HUDEP-2 (cell line): ENCODE measurements around the gene RASGRP1.

Experiments
- DNase-seq, 76 experiments: peaks; one replicate each; lab custom pipeline; 2025; ENCODE audit not compliant: unreplicated experiment in 76 of 76; lab: John Stamatoyannopoulos, UW

The RASGRP1 gene

GRCh38 chr15:38538328-38539007, 26.1 kb downstream of the RASGRP1 start:
- no peak for DNase-seq

DNA sequence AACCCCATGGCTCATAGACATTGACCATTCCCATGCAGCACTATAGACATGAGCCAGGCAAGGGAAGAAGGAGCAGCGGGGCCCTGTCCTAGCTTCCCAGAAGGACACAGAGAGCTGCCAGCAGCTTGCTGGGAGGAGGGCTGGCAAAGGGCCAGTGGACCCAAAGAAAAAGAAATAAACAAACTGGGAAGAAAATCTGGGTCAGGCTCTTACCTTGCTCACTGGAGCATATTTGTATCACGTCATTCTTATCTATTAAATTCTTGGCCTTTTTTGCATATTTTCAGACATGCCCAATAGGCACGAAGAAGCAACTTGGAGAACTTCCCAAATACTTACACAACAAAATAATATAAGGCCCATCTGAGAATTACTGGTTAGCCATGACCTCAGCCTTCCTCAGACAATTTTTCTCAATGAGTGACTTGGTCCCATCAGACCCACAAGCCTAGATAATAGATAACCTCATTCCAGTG, 28.4 kb downstream of the RASGRP1 start:
- DNase-seq = no peak

DNA sequence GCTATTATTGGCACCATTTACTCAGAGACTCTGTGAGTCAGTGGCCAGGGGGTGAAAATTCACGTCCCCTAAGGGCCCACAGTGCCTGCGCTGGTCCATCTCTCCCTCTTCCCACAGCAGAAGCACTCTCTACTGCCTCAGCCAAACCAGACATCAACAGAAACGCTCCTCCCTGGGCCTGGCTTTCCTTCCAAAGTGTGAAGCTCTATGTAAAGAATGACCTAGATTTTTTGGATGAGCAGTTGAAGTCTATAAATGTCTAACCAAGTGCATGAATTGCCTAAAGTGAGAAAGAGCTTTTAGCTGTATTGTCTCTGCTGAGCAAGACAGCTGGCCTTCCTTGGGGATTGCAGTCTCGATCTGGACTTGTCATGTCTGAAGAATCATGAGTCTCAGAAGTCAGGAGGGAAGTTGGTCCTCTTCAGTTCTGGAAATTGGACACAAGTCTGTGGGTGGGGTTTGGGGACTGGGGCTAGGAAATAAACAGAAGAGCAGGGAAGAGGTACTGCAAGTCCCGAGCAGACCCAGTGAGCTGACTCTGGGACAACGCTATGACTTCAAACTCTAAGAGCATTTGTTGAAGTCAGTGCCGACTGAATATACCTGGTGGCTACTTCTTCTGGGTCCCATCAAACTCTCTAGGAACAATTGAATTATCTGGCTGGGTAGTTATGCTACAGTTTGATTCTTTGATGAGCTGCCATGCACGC, 29.0 kb downstream of the RASGRP1 start:
- DNase-seq = no peak

DNA sequence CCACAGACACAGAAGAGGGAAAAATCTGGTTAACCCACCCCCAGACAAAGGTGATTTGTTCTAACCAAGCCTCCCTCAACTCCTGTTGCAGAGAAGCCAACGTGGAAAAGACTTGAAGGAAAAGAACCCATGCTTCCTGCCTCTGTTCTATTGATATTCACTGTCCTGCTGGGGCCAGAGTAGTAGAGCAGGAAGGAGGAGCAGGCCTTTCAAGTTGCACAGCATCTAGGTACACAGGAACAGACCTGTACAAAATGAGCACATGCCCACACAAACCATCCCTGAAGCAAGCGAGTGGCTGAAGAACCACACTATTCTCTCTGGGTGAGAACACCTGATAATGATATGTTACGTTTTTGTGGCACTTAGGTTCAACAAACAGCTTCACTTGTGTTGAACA, 29.9 kb downstream of the RASGRP1 start:
- no peak for DNase-seq

DNA sequence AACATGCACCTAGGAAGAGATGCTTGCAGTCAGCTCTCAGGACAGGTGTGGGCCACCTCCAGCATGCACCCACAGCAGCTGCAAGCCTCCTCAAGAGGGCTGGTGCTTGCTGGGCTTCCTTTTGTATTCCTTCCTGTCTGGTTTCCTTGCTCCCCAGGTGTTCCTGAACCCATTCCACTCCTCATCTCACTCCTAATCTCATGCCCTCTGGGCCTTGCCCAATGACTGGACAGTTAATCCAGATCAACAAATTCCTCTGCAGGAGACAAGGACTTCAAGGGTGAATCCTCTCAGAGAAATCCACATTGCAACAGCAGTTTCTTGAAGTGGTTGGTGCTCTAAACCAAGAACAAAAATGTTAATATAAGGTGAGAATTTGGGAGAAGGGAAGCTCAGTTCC, 30.7 kb downstream of the RASGRP1 start:
- no peak for DNase-seq

DNA sequence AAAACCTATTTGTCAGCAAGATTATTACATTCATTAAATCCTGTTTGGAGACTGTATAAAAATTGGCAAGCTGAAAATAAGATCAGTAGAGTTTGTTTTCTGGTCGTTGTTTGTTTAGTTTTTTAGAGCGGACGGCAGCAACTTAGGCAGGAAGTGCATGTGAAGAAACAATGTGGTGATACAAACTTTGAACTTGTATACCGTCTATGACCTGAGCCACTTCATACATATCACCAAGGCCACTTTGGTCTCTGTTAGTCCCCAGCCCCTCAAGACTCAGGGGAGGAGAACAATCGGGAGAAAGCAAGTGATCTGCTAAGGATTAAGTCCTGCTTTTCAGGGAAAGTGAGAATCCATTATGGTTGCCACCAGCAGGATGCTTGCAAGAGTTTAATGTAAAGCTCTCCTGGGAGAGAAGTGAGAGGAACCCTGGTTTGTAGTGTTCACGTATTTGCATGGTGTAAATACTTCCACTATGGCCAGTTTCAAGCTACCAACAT, 31.1 kb downstream of the RASGRP1 start:
- no peak for DNase-seq

DNA sequence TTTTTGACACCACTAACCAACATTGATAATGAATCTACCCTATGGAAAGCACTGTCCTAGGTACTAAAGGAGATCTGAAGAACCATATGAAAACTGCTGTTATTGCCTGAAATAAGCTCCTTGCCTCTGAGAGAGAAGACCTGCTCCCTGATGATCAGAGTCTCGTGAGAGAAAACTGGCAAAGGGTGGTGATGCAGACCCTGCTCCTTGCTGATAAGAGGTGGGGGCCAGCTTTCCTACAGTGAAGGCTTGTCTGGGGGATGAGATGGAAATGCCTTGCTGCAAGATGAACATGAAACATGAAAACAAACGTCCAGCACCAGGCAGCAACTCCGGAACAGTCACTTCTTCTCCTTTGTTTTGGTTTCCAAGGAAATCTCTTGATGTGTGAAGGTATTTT, 31.9 kb downstream of the RASGRP1 start:
- DNase-seq = no peak

DNA sequence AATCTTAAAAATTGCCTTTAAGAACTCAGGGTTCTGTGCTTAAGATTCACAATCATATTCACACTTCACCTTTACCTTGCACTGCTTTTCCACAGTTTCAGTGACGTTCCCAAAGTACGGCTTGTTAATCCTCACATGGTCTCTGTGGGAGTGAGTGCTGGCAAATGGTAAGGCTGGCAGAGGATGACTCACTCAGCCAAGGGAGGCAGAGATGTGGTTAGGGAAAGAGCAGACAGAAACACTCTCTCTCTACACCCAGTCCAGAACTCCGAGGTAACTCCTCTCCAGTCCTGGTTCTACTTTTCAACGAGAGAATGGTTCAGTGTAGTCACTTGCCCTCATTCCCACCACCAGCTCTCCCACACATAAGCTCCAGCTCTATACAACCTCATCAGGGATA, 33.1 kb downstream of the RASGRP1 start:
- no peak for DNase-seq

GRCh38 chr15:38530113-38530512, 34.5 kb downstream of the RASGRP1 start:
- DNase-seq = no peak

GRCh38 chr15:38528294-38528693, 36.3 kb downstream of the RASGRP1 start:
- DNase-seq = no peak

DNA sequence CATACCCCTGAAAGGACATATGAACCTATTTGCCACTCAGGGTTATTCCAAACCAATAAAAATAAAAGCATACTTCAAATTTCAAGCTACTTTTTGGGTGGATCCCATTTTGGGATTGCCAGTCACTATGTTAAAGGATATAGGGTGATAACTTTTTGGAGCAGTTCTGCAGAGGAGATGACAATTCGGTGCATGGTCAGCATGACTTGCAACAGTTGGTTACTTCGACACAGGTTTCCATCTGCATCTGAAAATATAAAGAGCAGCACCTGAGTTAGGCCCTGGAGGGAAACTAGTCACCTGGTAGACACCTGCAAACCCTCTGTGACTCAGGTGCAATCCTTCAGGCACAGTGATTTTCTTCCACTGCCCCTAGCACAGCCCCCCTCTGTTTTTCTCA, 38.5 kb downstream of the RASGRP1 start:
- DNase-seq = no peak

DNA sequence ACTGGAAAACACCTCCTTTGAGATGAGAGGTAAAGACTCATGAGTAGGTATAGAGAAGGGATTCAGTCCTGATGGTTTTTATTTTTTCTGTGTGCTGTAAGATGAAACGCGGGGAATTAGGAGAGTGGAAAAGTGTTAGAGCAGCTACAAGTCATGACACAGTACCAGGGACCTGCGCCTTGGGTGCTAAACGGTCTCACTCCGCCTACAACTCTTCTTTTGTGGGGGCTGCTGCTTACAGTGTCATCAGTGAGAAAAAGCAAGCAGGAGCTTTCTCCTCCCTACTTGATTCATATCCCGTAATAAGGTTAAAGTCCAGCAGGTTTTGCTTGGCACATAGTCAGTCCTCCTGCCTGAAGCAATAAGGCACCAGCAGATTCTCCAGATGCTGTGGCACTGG, 39.1 kb downstream of the RASGRP1 start:
- no peak for DNase-seq

GRCh38 chr15:38524156-38524555, 40.5 kb downstream of the RASGRP1 start:
- no peak for DNase-seq

DNA sequence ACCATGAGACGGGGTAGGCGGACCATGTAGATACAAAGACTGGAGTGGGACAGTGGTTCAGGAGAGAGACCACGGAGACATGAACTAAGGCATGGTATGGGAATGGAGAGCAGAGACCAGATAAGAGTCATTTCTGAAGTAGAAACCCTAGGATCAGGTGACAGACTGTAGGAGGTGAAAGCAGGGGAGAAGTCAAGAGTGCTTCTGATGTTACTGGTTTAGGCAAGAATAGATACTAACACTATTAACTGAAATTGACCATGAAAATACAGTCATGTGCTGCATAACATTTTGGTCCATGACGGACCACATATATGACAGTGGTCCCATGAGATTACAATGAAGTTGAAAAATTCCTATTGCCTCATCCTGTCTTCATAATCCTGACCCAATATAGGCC, 41.7 kb downstream of the RASGRP1 start:
- DNase-seq = no peak

GRCh38 chr15:38521316-38521715, 43.3 kb downstream of the RASGRP1 start:
- DNase-seq = no peak

DNA sequence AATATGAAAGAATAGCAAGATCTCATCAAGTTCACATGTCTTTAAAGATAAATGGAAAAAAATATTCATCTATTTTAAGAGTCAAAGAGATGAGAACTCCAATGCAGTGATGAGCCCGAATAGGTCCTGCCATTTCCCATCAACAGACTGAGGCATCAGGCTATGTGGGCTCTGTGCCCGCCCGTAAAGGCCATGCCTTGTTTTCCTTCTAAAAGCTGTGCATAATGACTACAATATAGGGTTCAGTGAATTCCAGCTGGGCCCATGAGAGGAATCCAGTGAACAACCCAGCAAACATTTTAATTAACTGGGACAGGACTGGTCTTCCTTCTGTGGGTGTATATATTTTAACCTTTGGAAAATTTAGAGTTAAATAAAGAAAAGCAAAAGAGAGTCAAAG, 44.6 kb downstream of the RASGRP1 start:
- DNase-seq = no peak

- DNase-seq = no peak
Observed at GRCh38 chr15:38518084-38518483, 46.5 kb downstream of the RASGRP1 start.

DNA sequence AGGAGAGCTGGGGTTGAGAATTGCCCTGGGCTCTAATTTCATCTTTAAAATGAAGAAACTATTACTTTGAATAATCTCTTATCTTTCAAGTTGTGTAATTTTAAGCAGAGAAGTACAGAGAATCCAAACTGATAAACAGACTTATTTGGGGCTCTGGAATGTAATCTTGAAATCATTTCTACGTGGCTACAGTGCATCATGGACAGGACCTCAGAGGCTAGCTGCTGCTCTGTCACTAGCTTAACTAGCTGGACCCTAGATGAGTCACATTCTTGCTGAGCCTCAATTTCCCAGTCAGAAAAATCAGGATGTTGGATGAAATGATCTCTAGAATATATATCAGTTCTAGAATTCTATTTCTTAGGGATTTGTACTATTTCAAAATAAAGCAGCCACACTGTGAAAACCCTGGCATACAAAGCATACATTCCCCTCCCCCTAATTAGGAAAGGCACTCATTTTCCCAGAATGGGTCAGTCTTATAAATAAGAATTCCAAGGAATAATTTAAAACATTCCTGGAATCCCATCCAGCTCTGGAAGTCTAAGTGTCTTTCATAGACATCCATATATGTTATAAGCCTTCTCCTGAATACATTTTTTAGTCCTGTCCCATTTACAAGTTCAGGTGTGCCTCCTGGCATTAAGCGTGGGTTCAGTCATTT, 47.2 kb downstream of the RASGRP1 start:
- DNase-seq = no peak

DNA sequence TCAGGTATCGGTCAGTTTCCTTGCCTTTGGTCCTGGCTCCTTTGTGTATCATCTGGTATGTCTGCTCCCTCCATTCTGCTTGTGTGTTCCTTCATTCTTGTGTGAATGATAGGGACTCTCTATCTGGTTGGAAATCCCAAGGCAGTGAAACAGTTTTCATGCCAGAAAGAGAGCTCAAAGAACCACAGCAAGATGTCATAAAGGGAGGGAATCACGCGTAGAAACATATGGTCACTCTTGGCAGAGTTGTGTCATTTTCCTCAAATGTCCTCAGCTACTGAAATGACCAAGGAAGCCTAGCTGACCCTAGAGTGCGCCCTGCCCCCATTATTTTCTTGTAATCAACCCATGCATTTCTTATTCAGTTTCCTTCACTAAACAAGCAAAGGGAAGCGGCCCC, 48.0 kb downstream of the RASGRP1 start:
- DNase-seq = no peak

- DNase-seq = no peak
Observed at GRCh38 chr15:38514601-38515000, 50.0 kb downstream of the RASGRP1 start.

- no peak for DNase-seq
Observed at GRCh38 chr15:38512901-38513300, 51.7 kb downstream of the RASGRP1 start.

GRCh38 chr15:38509152-38509551, 55.5 kb downstream of the RASGRP1 start:
- no peak for DNase-seq
